Endothelial cell of umbilical vein (primary cell): ENCODE results near the gene SEC22C. TPM values are rescaled to one million over a fixed set of nuclear protein-coding genes. Genes with fewer than 3 reads are reported as not detected.

Experiments
- BruUV-seq: library from RNA; stranded (reverse); fragments of 400-500 nt; replicated peaks from 2 replicates; lab custom pipeline; 2021; lab: Mats Ljungman, UMichigan
- CTCF ChIA-PET: fragments of 300-600, 350-600 bp; sonication (Branson Sonifier 250); formaldehyde crosslinking; loops from one replicate; lab custom pipeline; 2021; ENCODE audit warnings: antibody characterized with exemption, inconsistent platforms; lab: Charles Lee
- POLR2A ChIA-PET: fragments of 300-600, 350-600 bp; sonication (Branson Sonifier 250); formaldehyde crosslinking; loops from one replicate; lab custom pipeline; 2021; ENCODE audit warnings: antibody characterized with exemption, inconsistent platforms; lab: Charles Lee
- DNase-seq: peaks from one replicate; pipeline ENCODE4 v3.0.0-alpha.2; 2011; ENCODE audit warnings: low read depth, low spot score
- FAIRE-seq: peaks from 2 replicates; lab custom pipeline; 2011; peaks lifted over from hg19 to GRCh38; lab: Jason Lieb, UNC
- H2AFZ ChIP-seq: 2 replicates; pipeline ENCODE4 v1.6.0; 2012; ENCODE audit warnings: low read depth, low read length, control low read depth, inconsistent platforms
- H3K27ac ChIP-seq: 2 replicates; pipeline ENCODE4 v1.5.1; 2011; ENCODE audit warnings: low read depth, mild to moderate bottlenecking, control low read depth, low read length, moderate library complexity; ENCODE audit not compliant: insufficient read depth
- H3K27me3 ChIP-seq, 2 experiments: 2 replicates each; pipeline versions ENCODE4 v1.6.0 to v1.6.1; 2011; ENCODE audit warnings: low read length in 2 of 2, mixed read lengths in 1 of 2; ENCODE audit not compliant: control insufficient read depth in 2 of 2, insufficient read depth in 2 of 2
- H3K36me3 ChIP-seq, 2 experiments: 2 replicates in 1 of 2; 3 replicates in 1 of 2; pipeline ENCODE4 v1.5.1; 2011; ENCODE audit warnings: low read length in 2 of 2, mild to moderate bottlenecking in 1 of 2, moderate library complexity in 1 of 2; ENCODE audit not compliant: control insufficient read depth in 2 of 2, insufficient read depth in 2 of 2; ENCODE audit errors: extremely low read depth in 1 of 2
- H3K4me1 ChIP-seq: 3 replicates; pipeline ENCODE4 v1.5.1; 2011; ENCODE audit warnings: mild to moderate bottlenecking, low read length; ENCODE audit not compliant: control insufficient read depth, insufficient read depth; ENCODE audit errors: extremely low read depth
- H3K4me2 ChIP-seq: 2 replicates; pipeline ENCODE4 v1.6.1; 2011; ENCODE audit warnings: low read length, control low read depth, mixed read lengths; ENCODE audit not compliant: insufficient read depth
- H3K4me3 ChIP-seq, 3 experiments: fragments of 200-600 bp in 1 of 3; sonication (generic), shearing (Covaris generic) in 1 of 3; replicated peaks in 1 of 3; 2 replicates each; pipeline ENCODE4 v1.5.1; 2011 to 2016; ENCODE audit warnings: control low read depth in 3 of 3, low read length in 3 of 3, mild to moderate bottlenecking in 2 of 3, inconsistent platforms in 1 of 3, low read depth in 1 of 3, moderate library complexity in 1 of 3; ENCODE audit not compliant: insufficient read depth in 1 of 3
- H3K79me2 ChIP-seq: 2 replicates; pipeline ENCODE4 v1.6.0; 2012; ENCODE audit warnings: low read length, inconsistent platforms; ENCODE audit not compliant: control insufficient read depth, insufficient read depth
- H3K9ac ChIP-seq: replicated peaks from 2 replicates; pipeline ENCODE3; 2011; ENCODE audit warnings: low read length, control low read depth; ENCODE audit not compliant: insufficient read depth; ENCODE audit errors: extremely low read depth
- H3K9me1 ChIP-seq: replicated peaks from 3 replicates; pipeline ENCODE4 v1.6.0; 2011; ENCODE audit warnings: mild to moderate bottlenecking, low read length; ENCODE audit not compliant: control insufficient read depth, insufficient read depth; ENCODE audit errors: extremely low read depth
- H3K9me3 ChIP-seq: replicated peaks from 2 replicates; pipeline ENCODE4 v1.5.1; 2012; ENCODE audit warnings: low read length, inconsistent platforms; ENCODE audit not compliant: control insufficient read depth, insufficient read depth
- H4K20me1 ChIP-seq: replicated peaks from 2 replicates; pipeline ENCODE3; 2011; ENCODE audit warnings: mild to moderate bottlenecking, low read length; ENCODE audit not compliant: control insufficient read depth, insufficient read depth; ENCODE audit errors: extremely low read depth
- EZH2 ChIP-seq: IDR thresholded peaks from 2 replicates; pipeline ENCODE4 v1.6.1; 2012; ENCODE audit warnings: borderline replicate concordance, low read depth, mild to moderate bottlenecking, moderate library complexity, low read length, inconsistent platforms; ENCODE audit not compliant: severe bottlenecking
- FOS ChIP-seq: IDR thresholded peaks from 2 replicates; pipeline ENCODE4 v1.6.1; 2011; ENCODE audit warnings: mild to moderate bottlenecking, low read length, moderate library complexity, borderline replicate concordance; ENCODE audit not compliant: insufficient read depth
- GATA2 ChIP-seq: IDR thresholded peaks from 2 replicates; pipeline ENCODE4 v1.7.0; 2011; ENCODE audit warnings: low read depth, mild to moderate bottlenecking, moderate library complexity, mixed read lengths, low read length; ENCODE audit not compliant: insufficient read length, insufficient read depth
- JUN ChIP-seq: IDR thresholded peaks from 2 replicates; pipeline ENCODE4 v1.6.1; 2011; ENCODE audit warnings: borderline replicate concordance, low read depth; ENCODE audit not compliant: insufficient read length, insufficient read depth
- MYC ChIP-seq: IDR thresholded peaks from one replicate; pipeline ENCODE4 v1.6.1; 2011; ENCODE audit warnings: mild to moderate bottlenecking, low read depth, low read length
- POLR2A ChIP-seq: IDR thresholded peaks from 2 replicates; pipeline ENCODE4 v1.6.1; 2012; ENCODE audit warnings: low read depth, mild to moderate bottlenecking, control low read depth, low read length
- POLR2AphosphoS5 ChIP-seq: IDR thresholded peaks from 2 replicates; pipeline ENCODE4 v1.6.1; 2012; ENCODE audit warnings: low read depth, mild to moderate bottlenecking, control low read depth, low read length, moderate library complexity; ENCODE audit not compliant: insufficient read depth
- dilution Hi-C: fragments of 300-500 bp; cut with MboI; formaldehyde crosslinking; loops from one replicate; pipeline ENCODE4 v1.15.0; 2019; ENCODE audit warnings: low sequenced_read_pairs; ENCODE audit not compliant: extremely low pct_ligation_motif_present
- intact Hi-C: fragments of 100-400 bp; cut with micrococcal nuclease; formaldehyde crosslinking; loops from one replicate; pipeline ENCODE4 v1.10.0; 2022
- polyA plus RNA-seq, 4 experiments: library from polyadenylated mRNA; depleted of rRNA in 3 of 4; stranded (reverse) in 3 of 4; unstranded in 1 of 4; fragments of >200 nt; gene quantifications; 2 replicates each; pipeline versions ENCODE4 v1.2.1 to v1.2.3, GENCODE V29; 2011 to 2012; ENCODE audit warnings: missing spikeins in 1 of 4
- total RNA-seq: library from RNA; stranded (reverse); gene quantifications from 2 replicates; pipeline ENCODE4 v1.2.3, GENCODE V29; 2021
- TF ChIP-seq, protein P1 (sequence below): IDR thresholded peaks from 2 replicates; pipeline ENCODE4 v1.6.1; 2011; ENCODE audit not compliant: insufficient read depth, insufficient read length
- TF ChIP-seq, protein P2 (sequence below), 2 donors: IDR thresholded peaks; 1 replicate in 1 of 2; 2 replicates in 1 of 2; pipeline ENCODE4 v1.5.1; 2011; ENCODE audit warnings: low read length in 2 of 2, mild to moderate bottlenecking in 2 of 2, moderate library complexity in 2 of 2, control low read depth in 1 of 2, inconsistent platforms in 1 of 2, low read depth in 1 of 2; ENCODE audit not compliant: insufficient read depth in 1 of 2; ENCODE audit errors: extremely low read depth in 1 of 2

The SEC22C gene
- total and polyA plus RNA-seq, 2 donors (not counting 3 experiments of a cell fraction or from before 2014, with no cell fraction given) = 43.9 to 61.9 TPM

DNA sequence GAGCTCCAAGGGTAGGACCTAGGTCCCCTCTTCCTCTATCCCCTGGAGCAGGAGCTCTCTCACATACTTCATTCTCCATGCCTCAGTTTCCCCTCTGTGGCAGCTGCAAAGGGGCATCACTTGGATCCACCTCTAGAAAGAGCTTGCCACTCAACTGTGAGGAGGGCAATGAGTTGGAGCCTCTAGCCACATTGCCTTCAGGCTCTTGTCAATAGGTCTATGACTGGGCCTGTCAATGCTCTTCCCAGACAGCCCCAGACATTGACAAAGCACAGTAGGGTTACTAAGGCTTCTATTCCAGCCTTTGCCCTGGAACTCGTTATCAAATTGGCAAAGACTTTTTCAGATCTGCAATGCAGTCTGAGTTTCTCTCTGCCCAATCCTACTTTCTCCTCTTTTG, 83.7 kb downstream of the SEC22C start:
- CTCF ChIA-PET = interaction anchor here (0.5 kb wide), 1 partner anchor 49 kb away, joined by 3 read pairs; no protein-coding TSS in a partner anchor
- no peak for FAIRE-seq
- H3K27ac ChIP-seq = no peak overlapping the region

More for the DNA sequence above, 83.7 kb downstream of the SEC22C start:
- Histone ChIP-seq H3K9ac (no peak overlapping the region), H3K4me1 (peaks cover 6% of the 10 kb centered on the region), H3K4me2 (no peak overlapping the region), H3K36me3 (no peaks in the 10 kb centered on the region), H2AFZ (no peak overlapping the region), H3K4me3 (no peak overlapping the region), H4K20me1 (no peaks in the 10 kb centered on the region), H3K9me3 (no peaks in the 10 kb centered on the region), H3K79me2 (no peaks in the 10 kb centered on the region), H3K9me1 (no peaks in the 10 kb centered on the region), H3K27me3 (peaks cover 6 to 10% of the 10 kb centered on the region in 2 experiments)
- TF ChIP-seq, protein P1, sequence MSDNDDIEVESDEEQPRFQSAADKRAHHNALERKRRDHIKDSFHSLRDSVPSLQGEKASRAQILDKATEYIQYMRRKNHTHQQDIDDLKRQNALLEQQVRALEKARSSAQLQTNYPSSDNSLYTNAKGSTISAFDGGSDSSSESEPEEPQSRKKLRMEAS = no peak
- TF ChIP-seq POLR2A = no peak
- no peak for TF ChIP-seq GATA2
- TF ChIP-seq EZH2 = no peak
- TF ChIP-seq, protein P2, sequence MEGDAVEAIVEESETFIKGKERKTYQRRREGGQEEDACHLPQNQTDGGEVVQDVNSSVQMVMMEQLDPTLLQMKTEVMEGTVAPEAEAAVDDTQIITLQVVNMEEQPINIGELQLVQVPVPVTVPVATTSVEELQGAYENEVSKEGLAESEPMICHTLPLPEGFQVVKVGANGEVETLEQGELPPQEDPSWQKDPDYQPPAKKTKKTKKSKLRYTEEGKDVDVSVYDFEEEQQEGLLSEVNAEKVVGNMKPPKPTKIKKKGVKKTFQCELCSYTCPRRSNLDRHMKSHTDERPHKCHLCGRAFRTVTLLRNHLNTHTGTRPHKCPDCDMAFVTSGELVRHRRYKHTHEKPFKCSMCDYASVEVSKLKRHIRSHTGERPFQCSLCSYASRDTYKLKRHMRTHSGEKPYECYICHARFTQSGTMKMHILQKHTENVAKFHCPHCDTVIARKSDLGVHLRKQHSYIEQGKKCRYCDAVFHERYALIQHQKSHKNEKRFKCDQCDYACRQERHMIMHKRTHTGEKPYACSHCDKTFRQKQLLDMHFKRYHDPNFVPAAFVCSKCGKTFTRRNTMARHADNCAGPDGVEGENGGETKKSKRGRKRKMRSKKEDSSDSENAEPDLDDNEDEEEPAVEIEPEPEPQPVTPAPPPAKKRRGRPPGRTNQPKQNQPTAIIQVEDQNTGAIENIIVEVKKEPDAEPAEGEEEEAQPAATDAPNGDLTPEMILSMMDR (IDR thresholded peaks at IDR 0.05; ENCODE audit: extremely low read depth in 1 of 2, insufficient read depth in 1 of 2, low read depth in 1 of 2, low read length in 2 of 2) = no peak
- no peak for TF ChIP-seq FOS
- no peak for TF ChIP-seq MYC
- TF ChIP-seq JUN = no peak
- TF ChIP-seq POLR2AphosphoS5 = no peak
- dilution Hi-C loops (no loop called here), intact Hi-C loops (no loop called here)
- POLR2A ChIA-PET = no interaction called here
- no TSS peak for BruUV-seq
- DNase-seq = no peak

Other genes with a start within 250 kb of the SEC22C start
- gene LYZL4, start 171.4 kb downstream of the SEC22C start, total RNA-seq = not detected in 2 replicates
- 0.40 and 0.41 TPM in 2 replicates for gene LYZL4, start 171.4 kb downstream of the SEC22C start, polyA plus RNA-seq
- 0.67 and 3.8 TPM in 2 replicates for gene VIPR1, start 79.3 kb downstream of the SEC22C start, total RNA-seq
- 4.7 and 5.2 TPM in 2 replicates for gene VIPR1, start 79.3 kb downstream of the SEC22C start, polyA plus RNA-seq
- gene SS18L2, start 8.9 kb upstream of the SEC22C start, total RNA-seq = 28.6 and 32.4 TPM in 2 replicates
- gene SS18L2, start 8.9 kb upstream of the SEC22C start, polyA plus RNA-seq = 14.5 and 20.3 TPM in 2 replicates
- 92.6 and 99.0 TPM in 2 replicates for gene NKTR, start 18.7 kb upstream of the SEC22C start, total RNA-seq
- gene NKTR, start 18.7 kb upstream of the SEC22C start, polyA plus RNA-seq = 22.3 and 27.4 TPM in 2 replicates
- 13.0 and 14.5 TPM in 2 replicates for gene ZBTB47, start 71.7 kb upstream of the SEC22C start, total RNA-seq
- gene ZBTB47, start 71.7 kb upstream of the SEC22C start, polyA plus RNA-seq = 10.6 and 13.2 TPM in 2 replicates
- gene KLHL40, start 103.6 kb upstream of the SEC22C start, total RNA-seq = not detected in 2 replicates
- gene KLHL40, start 103.6 kb upstream of the SEC22C start, polyA plus RNA-seq = not detected in 2 replicates
- gene HHATL, start 120.8 kb upstream of the SEC22C start, total RNA-seq = not detected in 2 replicates
- gene HHATL, start 120.8 kb upstream of the SEC22C start, polyA plus RNA-seq = 0.11 TPM in 1 of 2 replicates, not detected in the other
- 0.82 and 1.2 TPM in 2 replicates for gene CCDC13, start 191.3 kb upstream of the SEC22C start, total RNA-seq
- gene CCDC13, start 191.3 kb upstream of the SEC22C start, polyA plus RNA-seq = 0.24 and 0.36 TPM in 2 replicates
- gene HIGD1A, start 222.5 kb upstream of the SEC22C start, total RNA-seq = 68.9 and 71.8 TPM in 2 replicates
- 39.3 and 59.5 TPM in 2 replicates for gene HIGD1A, start 222.5 kb upstream of the SEC22C start, polyA plus RNA-seq
- gene ACKR2, start 227.5 kb upstream of the SEC22C start, total RNA-seq = not detected in 2 replicates
- 0.01 TPM in 1 of 2 replicates, not detected in the other for gene ACKR2, start 227.5 kb upstream of the SEC22C start, polyA plus RNA-seq